Endothelial cell of umbilical vein (primary cell): ENCODE data around the gene TSC22D3. TPM values are rescaled to one million over a fixed set of nuclear protein-coding genes. Genes with fewer than 3 reads are reported as not detected.

Experiments
- BruUV-seq: library from RNA; stranded (reverse); fragments of 400-500 nt; replicated peaks from 2 replicates; lab custom pipeline; 2021; lab: Mats Ljungman, UMichigan
- CTCF ChIA-PET: fragments of 300-600, 350-600 bp; sonication (Branson Sonifier 250); formaldehyde crosslinking; loops from one replicate; lab custom pipeline; 2021; ENCODE audit warnings: antibody characterized with exemption, inconsistent platforms; lab: Charles Lee
- POLR2A ChIA-PET: fragments of 300-600, 350-600 bp; sonication (Branson Sonifier 250); formaldehyde crosslinking; loops from one replicate; lab custom pipeline; 2021; ENCODE audit warnings: antibody characterized with exemption, inconsistent platforms; lab: Charles Lee
- DNase-seq: peaks from one replicate; pipeline ENCODE4 v3.0.0-alpha.2; 2011; ENCODE audit warnings: low read depth, low spot score
- FAIRE-seq: peaks from 2 replicates; lab custom pipeline; 2011; peaks lifted over from hg19 to GRCh38; lab: Jason Lieb, UNC
- H2AFZ ChIP-seq: 2 replicates; pipeline ENCODE4 v1.6.0; 2012; ENCODE audit warnings: low read depth, low read length, control low read depth, inconsistent platforms
- H3K27ac ChIP-seq: 2 replicates; pipeline ENCODE4 v1.5.1; 2011; ENCODE audit warnings: low read depth, mild to moderate bottlenecking, control low read depth, low read length, moderate library complexity; ENCODE audit not compliant: insufficient read depth
- H3K27me3 ChIP-seq, 2 experiments: 2 replicates each; pipeline versions ENCODE4 v1.6.0 to v1.6.1; 2011; ENCODE audit warnings: low read length in 2 of 2, mixed read lengths in 1 of 2; ENCODE audit not compliant: control insufficient read depth in 2 of 2, insufficient read depth in 2 of 2
- H3K36me3 ChIP-seq, 2 experiments: 2 replicates in 1 of 2; 3 replicates in 1 of 2; pipeline ENCODE4 v1.5.1; 2011; ENCODE audit warnings: low read length in 2 of 2, mild to moderate bottlenecking in 1 of 2, moderate library complexity in 1 of 2; ENCODE audit not compliant: control insufficient read depth in 2 of 2, insufficient read depth in 2 of 2; ENCODE audit errors: extremely low read depth in 1 of 2
- H3K4me1 ChIP-seq: 3 replicates; pipeline ENCODE4 v1.5.1; 2011; ENCODE audit warnings: mild to moderate bottlenecking, low read length; ENCODE audit not compliant: control insufficient read depth, insufficient read depth; ENCODE audit errors: extremely low read depth
- H3K4me2 ChIP-seq: 2 replicates; pipeline ENCODE4 v1.6.1; 2011; ENCODE audit warnings: low read length, control low read depth, mixed read lengths; ENCODE audit not compliant: insufficient read depth
- H3K4me3 ChIP-seq, 3 experiments: fragments of 200-600 bp in 1 of 3; sonication (generic), shearing (Covaris generic) in 1 of 3; replicated peaks in 1 of 3; 2 replicates each; pipeline ENCODE4 v1.5.1; 2011 to 2016; ENCODE audit warnings: control low read depth in 3 of 3, low read length in 3 of 3, mild to moderate bottlenecking in 2 of 3, inconsistent platforms in 1 of 3, low read depth in 1 of 3, moderate library complexity in 1 of 3; ENCODE audit not compliant: insufficient read depth in 1 of 3
- H3K79me2 ChIP-seq: 2 replicates; pipeline ENCODE4 v1.6.0; 2012; ENCODE audit warnings: low read length, inconsistent platforms; ENCODE audit not compliant: control insufficient read depth, insufficient read depth
- H3K9ac ChIP-seq: replicated peaks from 2 replicates; pipeline ENCODE3; 2011; ENCODE audit warnings: low read length, control low read depth; ENCODE audit not compliant: insufficient read depth; ENCODE audit errors: extremely low read depth
- H3K9me1 ChIP-seq: replicated peaks from 3 replicates; pipeline ENCODE4 v1.6.0; 2011; ENCODE audit warnings: mild to moderate bottlenecking, low read length; ENCODE audit not compliant: control insufficient read depth, insufficient read depth; ENCODE audit errors: extremely low read depth
- H3K9me3 ChIP-seq: replicated peaks from 2 replicates; pipeline ENCODE4 v1.5.1; 2012; ENCODE audit warnings: low read length, inconsistent platforms; ENCODE audit not compliant: control insufficient read depth, insufficient read depth
- H4K20me1 ChIP-seq: replicated peaks from 2 replicates; pipeline ENCODE3; 2011; ENCODE audit warnings: mild to moderate bottlenecking, low read length; ENCODE audit not compliant: control insufficient read depth, insufficient read depth; ENCODE audit errors: extremely low read depth
- EZH2 ChIP-seq: IDR thresholded peaks from 2 replicates; pipeline ENCODE4 v1.6.1; 2012; ENCODE audit warnings: borderline replicate concordance, low read depth, mild to moderate bottlenecking, moderate library complexity, low read length, inconsistent platforms; ENCODE audit not compliant: severe bottlenecking
- FOS ChIP-seq: IDR thresholded peaks from 2 replicates; pipeline ENCODE4 v1.6.1; 2011; ENCODE audit warnings: mild to moderate bottlenecking, low read length, moderate library complexity, borderline replicate concordance; ENCODE audit not compliant: insufficient read depth
- GATA2 ChIP-seq: IDR thresholded peaks from 2 replicates; pipeline ENCODE4 v1.7.0; 2011; ENCODE audit warnings: low read depth, mild to moderate bottlenecking, moderate library complexity, mixed read lengths, low read length; ENCODE audit not compliant: insufficient read length, insufficient read depth
- JUN ChIP-seq: IDR thresholded peaks from 2 replicates; pipeline ENCODE4 v1.6.1; 2011; ENCODE audit warnings: borderline replicate concordance, low read depth; ENCODE audit not compliant: insufficient read length, insufficient read depth
- MYC ChIP-seq: IDR thresholded peaks from one replicate; pipeline ENCODE4 v1.6.1; 2011; ENCODE audit warnings: mild to moderate bottlenecking, low read depth, low read length
- POLR2A ChIP-seq: IDR thresholded peaks from 2 replicates; pipeline ENCODE4 v1.6.1; 2012; ENCODE audit warnings: low read depth, mild to moderate bottlenecking, control low read depth, low read length
- POLR2AphosphoS5 ChIP-seq: IDR thresholded peaks from 2 replicates; pipeline ENCODE4 v1.6.1; 2012; ENCODE audit warnings: low read depth, mild to moderate bottlenecking, control low read depth, low read length, moderate library complexity; ENCODE audit not compliant: insufficient read depth
- dilution Hi-C: fragments of 300-500 bp; cut with MboI; formaldehyde crosslinking; loops from one replicate; pipeline ENCODE4 v1.15.0; 2019; ENCODE audit warnings: low sequenced_read_pairs; ENCODE audit not compliant: extremely low pct_ligation_motif_present
- intact Hi-C: fragments of 100-400 bp; cut with micrococcal nuclease; formaldehyde crosslinking; loops from one replicate; pipeline ENCODE4 v1.10.0; 2022
- polyA plus RNA-seq, 4 experiments: library from polyadenylated mRNA; depleted of rRNA in 3 of 4; stranded (reverse) in 3 of 4; unstranded in 1 of 4; fragments of >200 nt; gene quantifications; 2 replicates each; pipeline versions ENCODE4 v1.2.1 to v1.2.3, GENCODE V29; 2011 to 2012; ENCODE audit warnings: missing spikeins in 1 of 4
- total RNA-seq: library from RNA; stranded (reverse); gene quantifications from 2 replicates; pipeline ENCODE4 v1.2.3, GENCODE V29; 2021
- TF ChIP-seq, protein P1 (sequence below), 2 donors: IDR thresholded peaks; 1 replicate in 1 of 2; 2 replicates in 1 of 2; pipeline ENCODE4 v1.5.1; 2011; ENCODE audit warnings: low read length in 2 of 2, mild to moderate bottlenecking in 2 of 2, moderate library complexity in 2 of 2, control low read depth in 1 of 2, inconsistent platforms in 1 of 2, low read depth in 1 of 2; ENCODE audit not compliant: insufficient read depth in 1 of 2; ENCODE audit errors: extremely low read depth in 1 of 2
- TF ChIP-seq, protein P2 (sequence below): IDR thresholded peaks from 2 replicates; pipeline ENCODE4 v1.6.1; 2011; ENCODE audit not compliant: insufficient read depth, insufficient read length

TSC22D3 gene
- total and polyA plus RNA-seq, 2 donors (not counting 3 experiments of a cell fraction or from before 2014, with no cell fraction given) = 21.1 to 37.4 TPM

DNA sequence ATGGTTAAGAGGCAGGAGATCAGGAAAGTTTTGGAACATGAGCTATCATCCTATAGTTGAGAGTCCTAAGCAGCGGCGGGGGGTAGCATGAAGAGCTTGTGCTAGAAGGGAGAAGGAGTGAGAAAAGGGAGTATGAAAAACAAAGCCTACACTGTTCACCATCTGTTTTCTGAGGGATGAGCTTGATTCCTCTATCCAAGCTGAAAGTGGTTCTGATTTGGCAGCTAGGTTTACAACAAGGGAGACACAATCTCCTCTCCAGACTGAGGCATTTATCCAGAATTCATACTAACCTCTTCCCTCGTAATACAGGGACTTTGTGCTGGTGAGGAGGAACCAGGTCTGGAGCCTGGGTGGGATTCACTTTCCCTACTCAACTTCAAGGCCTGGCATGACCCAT is 23.5 kb downstream of the TSC22D3 start:
- Histone ChIP-seq H4K20me1 (no peaks in the 10 kb centered on the region), H2AFZ (no peak overlapping the region), H3K4me1 (no peaks in the 10 kb centered on the region), H3K9me3 (no peaks in the 10 kb centered on the region), H3K9me1 (no peaks in the 10 kb centered on the region), H3K27ac (no peak overlapping the region), H3K36me3 (no peaks in the 10 kb centered on the region), H3K9ac (no peak overlapping the region), H3K79me2 (no peaks in the 10 kb centered on the region), H3K4me3 (no peak overlapping the region), H3K4me2 (no peak overlapping the region), H3K27me3 (no peaks in the 10 kb centered on the region)
- ChIA-PET POLR2A (no interaction called here), CTCF (interaction anchor here (1.2 to 1.8 kb wide), 4 partner anchors 20 to 79 kb away, joined by 3 to 6 read pairs (median 4); partner anchors contain the start of genes NCBP2L and TSC22D3)
- BruUV-seq = no TSS peak
- FAIRE-seq (no peak), DNase-seq (no peak)
- intact Hi-C loops (no loop called here), dilution Hi-C loops (no loop called here)
- TF ChIP-seq MYC = no peak
- no peak for TF ChIP-seq FOS
- TF ChIP-seq EZH2 = no peak
- no peak for TF ChIP-seq POLR2A
- TF ChIP-seq, protein P1, sequence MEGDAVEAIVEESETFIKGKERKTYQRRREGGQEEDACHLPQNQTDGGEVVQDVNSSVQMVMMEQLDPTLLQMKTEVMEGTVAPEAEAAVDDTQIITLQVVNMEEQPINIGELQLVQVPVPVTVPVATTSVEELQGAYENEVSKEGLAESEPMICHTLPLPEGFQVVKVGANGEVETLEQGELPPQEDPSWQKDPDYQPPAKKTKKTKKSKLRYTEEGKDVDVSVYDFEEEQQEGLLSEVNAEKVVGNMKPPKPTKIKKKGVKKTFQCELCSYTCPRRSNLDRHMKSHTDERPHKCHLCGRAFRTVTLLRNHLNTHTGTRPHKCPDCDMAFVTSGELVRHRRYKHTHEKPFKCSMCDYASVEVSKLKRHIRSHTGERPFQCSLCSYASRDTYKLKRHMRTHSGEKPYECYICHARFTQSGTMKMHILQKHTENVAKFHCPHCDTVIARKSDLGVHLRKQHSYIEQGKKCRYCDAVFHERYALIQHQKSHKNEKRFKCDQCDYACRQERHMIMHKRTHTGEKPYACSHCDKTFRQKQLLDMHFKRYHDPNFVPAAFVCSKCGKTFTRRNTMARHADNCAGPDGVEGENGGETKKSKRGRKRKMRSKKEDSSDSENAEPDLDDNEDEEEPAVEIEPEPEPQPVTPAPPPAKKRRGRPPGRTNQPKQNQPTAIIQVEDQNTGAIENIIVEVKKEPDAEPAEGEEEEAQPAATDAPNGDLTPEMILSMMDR (IDR thresholded peaks at IDR 0.05; ENCODE audit: extremely low read depth in 1 of 2, insufficient read depth in 1 of 2, low read depth in 1 of 2, low read length in 2 of 2) = no peak
- TF ChIP-seq, protein P2, sequence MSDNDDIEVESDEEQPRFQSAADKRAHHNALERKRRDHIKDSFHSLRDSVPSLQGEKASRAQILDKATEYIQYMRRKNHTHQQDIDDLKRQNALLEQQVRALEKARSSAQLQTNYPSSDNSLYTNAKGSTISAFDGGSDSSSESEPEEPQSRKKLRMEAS = no peak
- TF ChIP-seq GATA2 = no peak
- TF ChIP-seq POLR2AphosphoS5 = no peak
- TF ChIP-seq JUN = no peak
